Tibial artery (tissue), 4 donors: ENCODE data around the gene MAN1C1.
A peak's percentile ranks its signal among the peaks of the same experiment; 100 is the strongest.

Experiments used
- DNase-seq, 2 donors: peaks; one replicate each; pipeline ENCODE4 v3.0.0-alpha.2; 2019
- H3K27ac ChIP-seq, 2 donors: fragments of 200-600 bp; sonication (generic) in 1 of 2; 1 replicate in 1 of 2; 2 replicates in 1 of 2; pipeline ENCODE4 v1.5.1; 2018 to 2019; ENCODE audit warnings: mild to moderate bottlenecking in 1 of 2
- H3K27me3 ChIP-seq, 2 donors: fragments of 200-600 bp; sonication (generic) in 1 of 2; one replicate each; pipeline versions ENCODE4 v1.5.1 to v1.6.0; 2016 to 2019
- H3K36me3 ChIP-seq, 3 donors: fragments of 200-600 bp; sonication (generic) in 2 of 3; one replicate each; pipeline ENCODE4 v1.5.1; 2016 to 2019; ENCODE audit warnings: mild to moderate bottlenecking in 2 of 3
- H3K4me1 ChIP-seq, 4 donors: fragments of 200-600 bp; sonication (generic) in 2 of 4; 1 replicate in 3 of 4; 2 replicates in 1 of 4; pipeline ENCODE4 v1.5.1; 2016 to 2019
- H3K4me3 ChIP-seq, 2 donors: fragments of 200-600 bp; sonication (generic) in 1 of 2; 1 replicate in 1 of 2; 2 replicates in 1 of 2; pipeline ENCODE4 v1.5.1; 2018 to 2019; ENCODE audit warnings: mild to moderate bottlenecking in 2 of 2
- H3K9me3 ChIP-seq, 3 donors: fragments of 200-600 bp; sonication (generic) in 1 of 3; one replicate each; pipeline ENCODE4 v1.5.1; 2016 to 2019
- intact Hi-C: fragments of 100-400 bp; cut with DNase I; formaldehyde crosslinking; loops from one replicate; pipeline ENCODE4 v1.15.0; 2023; ENCODE audit warnings: low total_unique reads
- TF ChIP-seq, protein P1 (sequence below), 2 experiments: fragments of 200-600 bp in 1 of 2; fragments of 450-650 bp in 1 of 2; IDR thresholded peaks; one replicate each; pipeline ENCODE4 v1.5.1; 2017 to 2019; ENCODE audit warnings: antibody characterized with exemption in 2 of 2, mild to moderate bottlenecking in 1 of 2, moderate library complexity in 1 of 2

Gene MAN1C1

DNA sequence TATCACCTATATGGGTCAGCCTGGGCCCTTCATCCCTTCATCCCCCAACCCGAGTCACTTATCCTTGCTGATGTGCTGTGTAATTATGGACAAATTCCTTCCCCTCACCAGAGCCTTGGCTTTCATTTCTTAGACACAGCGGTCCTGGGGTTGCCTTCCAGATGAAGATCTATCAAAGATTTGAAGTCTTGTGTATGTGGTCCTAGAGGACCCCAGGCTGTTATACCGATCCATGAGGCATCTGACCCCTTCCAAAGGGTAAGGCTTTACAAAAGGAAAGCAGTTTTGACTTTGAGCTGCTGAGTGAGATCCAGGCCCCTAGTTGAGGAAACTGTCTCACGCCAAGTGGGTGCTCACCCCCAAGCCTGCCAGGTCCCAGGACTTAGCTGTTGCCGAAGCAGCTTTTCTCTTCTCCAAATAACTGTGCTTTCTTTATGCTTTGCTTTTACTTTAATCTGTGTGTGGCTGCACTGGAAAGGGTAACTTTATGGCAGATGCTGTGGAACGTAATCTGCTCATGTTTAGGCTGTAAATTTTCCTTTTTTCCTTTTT is 37.6 kb downstream of the MAN1C1 start:
- Histone ChIP-seq H3K4me1 (peaks cover 0 to 27% (median 14%) of the 10 kb centered on the region in 4 donors), H3K36me3 (no peaks in the 10 kb centered on the region), H3K9me3 (no peaks in the 10 kb centered on the region), H3K4me3 (no peak overlapping the region), H3K27me3 (no peaks in the 10 kb centered on the region), H3K27ac (no peak overlapping the region)
- TF ChIP-seq, protein P1, sequence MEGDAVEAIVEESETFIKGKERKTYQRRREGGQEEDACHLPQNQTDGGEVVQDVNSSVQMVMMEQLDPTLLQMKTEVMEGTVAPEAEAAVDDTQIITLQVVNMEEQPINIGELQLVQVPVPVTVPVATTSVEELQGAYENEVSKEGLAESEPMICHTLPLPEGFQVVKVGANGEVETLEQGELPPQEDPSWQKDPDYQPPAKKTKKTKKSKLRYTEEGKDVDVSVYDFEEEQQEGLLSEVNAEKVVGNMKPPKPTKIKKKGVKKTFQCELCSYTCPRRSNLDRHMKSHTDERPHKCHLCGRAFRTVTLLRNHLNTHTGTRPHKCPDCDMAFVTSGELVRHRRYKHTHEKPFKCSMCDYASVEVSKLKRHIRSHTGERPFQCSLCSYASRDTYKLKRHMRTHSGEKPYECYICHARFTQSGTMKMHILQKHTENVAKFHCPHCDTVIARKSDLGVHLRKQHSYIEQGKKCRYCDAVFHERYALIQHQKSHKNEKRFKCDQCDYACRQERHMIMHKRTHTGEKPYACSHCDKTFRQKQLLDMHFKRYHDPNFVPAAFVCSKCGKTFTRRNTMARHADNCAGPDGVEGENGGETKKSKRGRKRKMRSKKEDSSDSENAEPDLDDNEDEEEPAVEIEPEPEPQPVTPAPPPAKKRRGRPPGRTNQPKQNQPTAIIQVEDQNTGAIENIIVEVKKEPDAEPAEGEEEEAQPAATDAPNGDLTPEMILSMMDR (IDR thresholded peaks at IDR 0.05), result no peak
- intact Hi-C loops, result no loop called here
- no peak for DNase-seq

GRCh38 chr1:25657121-25657882 is 40.7 kb downstream of the MAN1C1 start:
- no peaks in the 10 kb centered on the region for H3K36me3 ChIP-seq
- TF ChIP-seq, protein P1 (IDR thresholded peaks at IDR 0.05), result no peak
- no peak overlapping the region for H3K27ac ChIP-seq
- no peak overlapping the region for H3K4me3 ChIP-seq
- no peak for DNase-seq
- intact Hi-C loops, result no loop called here
- no peaks in the 10 kb centered on the region for H3K27me3 ChIP-seq
- peaks cover 0 to 22% (median 10%) of the 10 kb centered on the region in 4 donors for H3K4me1 ChIP-seq
- H3K9me3 ChIP-seq, result no peaks in the 10 kb centered on the region

DNA sequence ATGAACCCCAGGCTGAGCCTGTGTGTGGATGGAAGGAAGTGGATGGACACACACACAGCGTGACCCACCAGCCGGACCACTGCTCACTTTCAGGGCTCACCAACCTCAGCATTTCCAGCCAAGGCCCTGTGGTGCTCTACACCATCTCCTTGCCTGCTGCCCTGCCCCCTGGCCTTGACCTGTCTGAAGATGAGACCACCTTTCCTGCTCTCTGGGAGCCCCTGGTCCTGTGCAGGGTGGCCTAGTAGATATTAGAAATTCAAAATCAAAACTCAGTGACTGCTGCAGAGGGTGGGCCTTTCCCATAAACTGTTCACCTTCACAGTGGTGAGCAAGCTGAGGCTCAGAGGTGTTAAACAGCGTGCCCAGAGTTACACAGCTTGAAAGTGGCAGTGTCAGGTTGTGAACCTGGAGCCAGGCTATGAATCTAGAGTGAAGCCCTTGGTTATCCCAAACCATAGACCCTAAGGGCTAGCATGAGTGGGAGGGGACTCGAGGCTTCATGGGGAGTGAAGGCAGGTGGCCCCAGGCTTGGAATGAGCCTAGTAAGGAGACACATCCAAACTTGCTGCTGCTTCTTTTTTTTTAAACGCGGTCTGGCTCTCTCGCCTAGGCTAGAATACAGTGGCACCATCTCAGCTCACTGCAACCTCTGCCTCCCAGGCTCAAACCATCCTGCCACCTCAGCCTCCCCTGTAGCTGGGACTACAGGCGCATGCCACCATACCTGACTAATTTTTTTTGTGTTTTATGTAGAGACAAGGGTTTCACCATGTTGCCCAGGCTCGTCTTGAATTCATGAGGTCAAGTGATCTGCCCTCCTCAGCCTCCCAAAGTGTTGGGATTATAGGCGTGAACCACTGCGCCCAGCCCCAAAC is 41.5 kb downstream of the MAN1C1 start:
- Histone ChIP-seq H3K36me3 (no peaks in the 10 kb centered on the region), H3K4me1 (peaks cover 0 to 18% (median 8%) of the 10 kb centered on the region in 4 donors), H3K9me3 (no peaks in the 10 kb centered on the region), H3K27ac (no peak overlapping the region), H3K27me3 (no peaks in the 10 kb centered on the region), H3K4me3 (no peak overlapping the region)
- TF ChIP-seq, protein P1 (IDR thresholded peaks at IDR 0.05), result no peak
- DNase-seq, result no peak
- intact Hi-C loops, result no loop called here

DNA sequence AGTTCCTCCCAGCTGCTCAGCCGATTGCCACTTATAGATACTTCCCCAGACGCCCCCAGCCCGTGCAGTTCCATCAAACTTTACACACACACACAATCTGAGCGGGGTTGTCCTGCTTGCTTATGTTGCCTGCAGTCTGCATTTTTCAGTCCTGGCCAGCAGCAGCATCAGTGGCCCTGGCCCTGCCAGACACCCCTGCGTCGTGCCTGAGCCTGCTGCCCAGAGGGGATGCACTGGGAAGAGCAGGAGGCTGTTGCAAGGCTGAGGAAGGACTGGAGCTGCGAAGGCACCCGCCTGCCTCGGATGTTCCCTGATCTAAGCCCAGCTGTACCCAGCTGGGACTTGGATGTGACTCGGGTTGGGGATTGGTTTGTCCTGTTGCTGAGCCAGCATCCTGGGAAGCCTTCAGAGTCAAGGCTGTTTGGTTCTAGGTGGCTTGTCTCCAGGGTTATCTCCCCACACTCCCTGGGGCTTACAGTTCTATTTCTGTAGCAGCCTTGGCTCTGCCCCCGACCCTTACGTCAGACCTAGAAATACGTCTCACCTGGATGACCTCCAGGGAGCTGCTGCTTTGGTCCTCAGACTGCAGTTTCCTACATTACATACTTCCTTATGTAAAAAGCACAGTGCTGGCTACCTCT is 42.3 kb downstream of the MAN1C1 start:
- Histone ChIP-seq H3K36me3 (no peaks in the 10 kb centered on the region), H3K27ac (peak overlapping the region in 1 of 2 donors; percentile 10), H3K27me3 (no peaks in the 10 kb centered on the region), H3K4me3 (no peak overlapping the region), H3K9me3 (no peaks in the 10 kb centered on the region), H3K4me1 (peaks cover 0 to 18% (median 8%) of the 10 kb centered on the region in 4 donors)
- TF ChIP-seq, protein P1 (IDR thresholded peaks at IDR 0.05), result no peak
- intact Hi-C loops, result no loop called here
- DNase-seq, result peak in 1 of 2 donors; percentile 70

DNA sequence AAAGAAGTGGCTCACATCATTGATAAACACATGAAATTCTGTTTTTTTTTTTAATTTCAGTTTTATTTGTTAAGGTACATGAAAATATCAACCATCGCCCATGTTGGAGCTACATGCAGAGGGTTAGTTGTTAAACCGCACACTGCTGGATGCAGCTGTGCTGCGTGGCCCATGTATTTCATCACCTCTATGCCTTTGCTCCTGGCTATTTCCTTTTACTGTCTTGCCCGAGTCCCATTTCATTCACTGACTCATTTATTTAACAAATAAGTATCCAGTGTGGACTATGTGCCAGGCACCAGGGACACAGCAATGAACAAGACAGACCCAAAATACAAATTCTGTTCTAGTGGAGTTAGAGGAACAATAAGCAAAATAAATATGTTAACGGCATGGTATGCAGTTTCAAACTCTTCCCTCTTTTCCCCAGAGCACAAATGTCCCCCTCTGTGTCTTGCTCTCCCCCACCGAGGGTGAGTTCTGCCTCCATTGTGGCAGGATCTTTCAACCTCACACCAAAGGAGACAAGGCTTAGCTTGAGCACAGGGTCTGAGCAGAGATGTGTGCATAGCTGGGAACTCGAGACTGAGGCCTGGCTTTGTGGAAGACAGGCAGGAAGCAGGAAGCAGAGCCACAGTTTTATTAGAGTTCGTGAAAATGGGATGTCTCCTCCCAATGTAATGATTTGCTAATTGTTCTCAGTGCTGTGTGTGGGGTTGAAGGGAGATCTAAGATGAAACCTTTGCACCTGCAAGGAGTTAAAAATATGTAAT is 44.6 kb downstream of the MAN1C1 start:
- intact Hi-C loops, result no loop called here
- Histone ChIP-seq H3K9me3 (no peaks in the 10 kb centered on the region), H3K27me3 (no peaks in the 10 kb centered on the region), H3K36me3 (no peaks in the 10 kb centered on the region), H3K4me3 (no peak overlapping the region), H3K27ac (no peak overlapping the region), H3K4me1 (peaks cover 0 to 18% (median 8%) of the 10 kb centered on the region in 4 donors)
- TF ChIP-seq, protein P1 (IDR thresholded peaks at IDR 0.05), result no peak
- DNase-seq, result no peak
